Measurements from ENCODE around the gene GPR143. TPM values are rescaled to one million over a fixed set of nuclear protein-coding genes. Genes with fewer than 3 reads are reported as not detected.
"Not testable (repeated sequence)": the region's sequence is repeated elsewhere in the genome, so short reads cannot be mapped to it uniquely, and the experiment has no call there.

Gene GPR143
- total RNA-seq, 2 donors from 2014 or later: 11.7 to 13.5 TPM

DNA sequence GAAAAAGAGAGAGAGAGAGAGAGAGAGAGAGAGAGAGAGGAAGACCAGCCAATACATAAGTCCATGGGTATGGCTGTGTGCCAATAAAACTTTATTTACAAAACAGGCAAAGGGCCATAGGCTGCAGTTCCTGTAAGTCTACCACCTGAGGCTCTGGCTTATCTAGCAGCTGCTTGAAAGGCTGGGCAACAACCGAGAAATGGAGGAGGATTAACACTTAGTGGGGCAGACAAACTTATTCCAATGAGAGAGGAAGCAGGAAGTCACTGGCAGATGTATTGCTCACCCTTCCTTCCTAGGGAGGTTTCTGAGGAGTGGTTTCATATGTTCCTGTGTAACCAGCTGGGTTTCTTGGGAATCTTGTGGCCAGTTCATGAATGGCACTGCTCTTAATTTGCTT lies 4.7 kb upstream of the GPR143 start:
- peak; percentile 51 for DNase-seq
- Histone ChIP-seq H3K27ac (ENCODE audit: low read depth, low read length) (no peak overlapping the region), H3K9me3 (ENCODE audit: control insufficient read depth, low read length) (no peaks in the 10 kb centered on the region), H3K27me3 (ENCODE audit: control insufficient read depth, insufficient read depth, low read length, poor library complexity, severe bottlenecking) (no peaks in the 10 kb centered on the region), H3K4me3 (ENCODE audit: low read length) (no peak overlapping the region), H3K4me1 (ENCODE audit: control insufficient read depth, insufficient read depth, low read length) (no peaks in the 10 kb centered on the region), H3K36me3 (ENCODE audit: control insufficient read depth, insufficient read depth, low read length) (no peaks in the 10 kb centered on the region), H3K9ac (ENCODE audit: extremely low read depth, low read length, poor library complexity, severe bottlenecking) (no peak overlapping the region)
- no peaks in the 10 kb centered on the region for H3K27me3 Mint-ChIP-seq (ENCODE audit: insufficient read depth)
- peaks cover 3% of the 10 kb centered on the region for H3K4me1 Mint-ChIP-seq
- H3K27ac Mint-ChIP-seq: no peak overlapping the region
- H3K36me3 Mint-ChIP-seq (ENCODE audit: low read depth): peaks cover under 1% of the 10 kb centered on the region
- H3K9me3 Mint-ChIP-seq: peaks cover 51% of the 10 kb centered on the region
- 33% methylated on average over 1 of the region's 1 CpG; no CpG with 5 or more reads in 1 of the 2 experiments for WGBS, 2 experiments (ENCODE audit: insufficient coverage in 1 of 2, insufficient read length in 1 of 2)
- TF ChIP-seq CTCF (conservative IDR thresholded peaks at IDR 0.05): no peak
- H3K4me3 Mint-ChIP-seq: no peak overlapping the region

DNA sequence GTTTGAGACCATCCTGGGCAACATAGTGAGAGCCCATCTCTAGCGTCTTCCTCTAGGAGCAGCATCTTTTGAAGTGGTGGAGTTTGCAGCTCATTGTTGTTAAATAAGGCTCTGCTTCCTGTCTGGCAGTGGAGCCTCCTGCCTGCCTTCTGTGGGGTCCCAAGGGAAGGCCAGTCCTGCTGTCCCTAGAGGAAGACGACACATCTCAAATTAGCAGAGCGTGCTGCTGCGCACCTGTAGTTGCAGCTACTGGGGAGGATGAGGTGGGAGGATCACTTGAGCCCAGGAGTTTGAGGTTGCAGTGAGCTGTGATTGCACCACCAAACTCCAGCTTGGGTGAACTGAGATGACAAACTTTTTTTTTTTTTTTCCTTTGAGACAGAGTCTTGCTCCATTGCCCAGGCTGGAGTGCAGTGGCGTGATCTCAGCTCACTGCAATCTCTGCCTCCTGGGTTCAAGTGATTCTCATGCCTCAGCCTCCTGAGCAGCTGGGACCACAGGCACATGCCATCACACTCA lies 2.7 kb upstream of the GPR143 start:
- not testable (repeated sequence) for H3K27ac ChIP-seq (ENCODE audit: low read depth, low read length); H3K4me1 Mint-ChIP-seq; H3K36me3 ChIP-seq (ENCODE audit: control insufficient read depth, insufficient read depth, low read length); H3K36me3 Mint-ChIP-seq (ENCODE audit: low read depth); H3K4me3 ChIP-seq (ENCODE audit: low read length); H3K4me1 ChIP-seq (ENCODE audit: control insufficient read depth, insufficient read depth, low read length); H3K27me3 ChIP-seq (ENCODE audit: control insufficient read depth, insufficient read depth, low read length, poor library complexity, severe bottlenecking); H3K9me3 ChIP-seq (ENCODE audit: control insufficient read depth, low read length); H3K27ac Mint-ChIP-seq; H3K27me3 Mint-ChIP-seq (ENCODE audit: insufficient read depth); H3K4me3 Mint-ChIP-seq; H3K9ac ChIP-seq (ENCODE audit: extremely low read depth, low read length, poor library complexity, severe bottlenecking)
- WGBS, 2 experiments (ENCODE audit: insufficient coverage in 1 of 2, insufficient read length in 1 of 2): 70 to 81% methylated on average over 3 to 5 of the region's 5 CpGs
- DNase-seq: peak; percentile 36
- H3K9me3 Mint-ChIP-seq: peaks cover 43% of the 10 kb centered on the region

- Mint-ChIP-seq H3K27ac (no peak overlapping the region), H3K9me3 (peaks cover 44% of the 10 kb centered on the region), H3K4me3 (no peak overlapping the region), H3K4me1 (peaks cover 3% of the 10 kb centered on the region), H3K36me3 (ENCODE audit: low read depth) (no peaks in the 10 kb centered on the region), H3K27me3 (ENCODE audit: insufficient read depth) (no peaks in the 10 kb centered on the region)
- no peak for TF ChIP-seq CTCF (conservative IDR thresholded peaks at IDR 0.05)
- WGBS, 2 experiments (ENCODE audit: insufficient coverage in 1 of 2, insufficient read length in 1 of 2): 87 to 90% methylated on average over 5 to 6 of the region's 6 CpGs
- no peaks in the 10 kb centered on the region for H3K27me3 ChIP-seq (ENCODE audit: control insufficient read depth, insufficient read depth, low read length, poor library complexity, severe bottlenecking)
- DNase-seq: peak; percentile 30
- no peak overlapping the region for H3K4me3 ChIP-seq (ENCODE audit: low read length)
- no peak overlapping the region for H3K27ac ChIP-seq (ENCODE audit: low read depth, low read length)
- H3K4me1 ChIP-seq (ENCODE audit: control insufficient read depth, insufficient read depth, low read length): no peaks in the 10 kb centered on the region
- H3K36me3 ChIP-seq (ENCODE audit: control insufficient read depth, insufficient read depth, low read length): no peaks in the 10 kb centered on the region
- H3K9ac ChIP-seq (ENCODE audit: extremely low read depth, low read length, poor library complexity, severe bottlenecking): no peak overlapping the region
- no peaks in the 10 kb centered on the region for H3K9me3 ChIP-seq (ENCODE audit: control insufficient read depth, low read length)
Measured at GRCh38 chrX:9767375-9767774, 1.7 kb upstream of the GPR143 start.

All from endodermal cell (in vitro differentiated cells).